Activated T-helper 1 cell treated with anti-CD3 and anti-CD28 coated beads, Interleukin-2, amount 50 U/mL, for 16 hours (primary cell): ENCODE measurements around the gene EVC2.

ENCODE experiments used
- DNase-seq, 2 donors: peaks; one replicate each; pipeline ENCODE4 v3.0.0-alpha.2; 2020; ENCODE audit warnings: low read depth in 1 of 2, low spot score in 1 of 2

Gene EVC2

DNA sequence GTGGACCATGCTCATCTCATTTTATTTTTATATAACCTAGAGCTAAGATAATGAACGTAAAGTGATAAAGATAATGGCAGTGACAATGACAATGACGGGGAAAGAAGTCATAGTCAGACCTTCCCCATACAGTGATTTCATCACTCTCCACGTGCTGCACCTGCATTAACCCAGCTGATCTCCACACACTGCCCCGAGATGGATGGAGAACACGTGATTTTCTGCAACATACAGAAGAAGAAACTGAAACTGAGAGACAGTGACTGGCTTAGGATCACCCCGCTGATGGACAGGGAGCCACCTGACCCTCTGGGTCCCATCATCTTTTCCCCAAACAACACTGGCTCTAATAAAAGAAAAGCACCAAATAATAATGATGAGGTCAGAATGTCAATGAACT, 22.0 kb downstream of the EVC2 start:
- DNase-seq: no peak

DNA sequence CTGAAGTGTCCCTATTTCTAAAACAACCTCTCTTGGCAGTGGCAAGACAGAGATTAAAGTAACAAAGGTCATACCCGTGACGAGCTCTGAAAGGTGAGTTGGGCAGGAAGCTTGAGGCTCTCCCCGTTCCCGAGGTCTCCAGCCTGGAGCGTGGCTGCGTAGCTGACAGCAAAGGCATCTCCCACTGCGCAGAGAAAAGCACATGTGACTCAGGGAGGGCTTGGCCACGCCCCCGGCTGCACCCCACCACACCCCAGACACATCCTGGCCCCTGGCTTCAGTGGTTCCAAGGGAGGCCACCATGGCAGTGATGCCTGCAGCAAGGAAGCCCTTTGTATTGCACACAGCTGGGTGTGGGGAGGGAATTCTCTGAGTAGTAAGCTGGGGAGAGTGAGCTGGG, 23.1 kb downstream of the EVC2 start:
- DNase-seq: no peak

DNA sequence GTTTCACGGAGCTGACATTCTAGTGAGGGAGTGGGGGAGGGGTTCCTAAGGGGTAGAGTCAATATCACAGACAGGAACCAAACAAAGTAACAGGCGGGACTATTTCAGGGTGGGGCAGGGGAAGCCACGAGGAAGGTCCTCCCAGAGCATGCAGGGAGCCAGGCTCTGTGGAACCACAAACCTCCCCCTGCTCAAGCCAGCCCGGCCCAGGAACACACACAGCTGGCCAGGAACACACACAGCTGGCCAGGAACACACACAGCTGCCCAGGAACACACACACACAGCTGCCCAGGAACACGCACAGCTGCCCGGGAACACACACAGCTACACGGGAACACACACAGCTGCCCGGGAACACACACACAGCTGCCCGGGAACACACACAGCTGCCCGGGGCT, 24.8 kb downstream of the EVC2 start:
- no peak for DNase-seq

DNA sequence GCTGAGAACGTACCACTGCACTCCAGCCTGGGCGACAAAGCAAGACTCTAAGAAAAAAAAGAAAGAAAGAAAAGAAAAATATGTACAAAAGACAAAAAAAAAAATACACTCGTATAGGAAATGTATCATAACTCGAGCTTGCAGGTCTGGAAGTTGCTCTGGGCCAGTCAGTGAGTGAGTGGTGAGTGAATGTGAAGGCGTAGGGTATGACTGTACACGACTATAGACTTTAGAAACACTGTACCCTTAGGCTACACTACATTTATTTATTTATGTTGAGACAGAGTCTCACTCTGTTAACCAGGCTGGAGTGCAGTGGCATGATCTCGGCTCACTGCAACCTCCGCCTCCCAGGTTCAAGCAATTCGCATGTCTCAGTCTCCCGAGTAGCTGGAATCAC, 29.4 kb downstream of the EVC2 start:
- DNase-seq: no peak

DNA sequence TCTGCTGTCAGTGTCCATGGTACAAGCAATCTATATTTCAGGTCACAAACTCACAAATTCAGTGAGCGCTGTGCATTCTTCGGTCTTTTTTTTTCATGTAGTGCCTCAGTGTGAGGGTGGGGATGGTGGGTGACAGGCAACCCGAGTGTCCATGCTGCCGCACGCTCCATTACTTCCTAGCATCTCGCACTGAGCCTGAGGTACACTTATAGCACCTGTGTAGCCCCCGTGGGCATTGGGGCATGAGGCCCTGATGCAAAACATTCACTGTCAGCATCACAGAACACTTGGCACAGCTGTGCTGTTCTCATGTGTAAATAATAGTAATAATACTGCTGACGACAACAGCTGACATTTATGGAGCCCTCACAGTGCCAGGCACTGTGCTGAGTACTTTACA, 31.6 kb downstream of the EVC2 start:
- no peak for DNase-seq

DNA sequence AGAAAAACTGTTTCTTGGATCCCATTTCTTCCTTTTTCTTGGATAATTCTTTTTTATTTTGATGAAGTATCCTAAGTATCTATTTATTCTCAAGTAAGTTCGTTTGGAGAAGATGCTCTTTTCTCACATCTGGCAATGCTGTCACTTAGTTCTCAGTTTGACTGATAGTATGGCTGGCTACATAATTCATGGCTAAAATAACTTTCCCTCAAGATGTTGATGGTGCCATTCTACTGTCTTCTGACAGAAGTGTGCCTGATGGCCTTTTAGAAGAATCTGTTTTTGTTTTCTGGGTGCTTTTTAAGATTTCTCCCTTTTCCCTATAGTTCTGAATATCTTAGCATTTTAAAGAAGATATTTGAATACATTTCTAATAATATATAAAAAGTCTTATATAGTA, 41.6 kb downstream of the EVC2 start:
- no peak for DNase-seq

DNA sequence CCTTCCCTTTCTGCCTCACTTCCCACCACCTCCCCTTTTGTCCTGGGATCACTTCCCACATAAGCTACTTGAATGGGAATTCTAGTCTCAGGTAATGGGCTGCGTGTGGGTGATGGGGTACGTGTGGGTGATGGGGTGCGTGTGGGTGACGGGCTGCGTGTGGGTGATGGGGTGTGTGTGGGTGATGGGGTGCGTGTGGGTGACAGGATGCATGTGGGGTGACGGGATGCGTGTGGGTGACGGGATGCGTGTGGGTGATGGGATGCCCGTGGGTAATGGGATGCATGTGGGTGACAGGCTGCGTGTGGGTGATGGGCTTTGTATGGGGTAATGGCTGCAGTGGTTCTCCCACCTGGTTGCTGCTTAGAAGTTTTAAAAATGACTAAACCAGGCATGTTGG, 43.6 kb downstream of the EVC2 start:
- no peak for DNase-seq

DNA sequence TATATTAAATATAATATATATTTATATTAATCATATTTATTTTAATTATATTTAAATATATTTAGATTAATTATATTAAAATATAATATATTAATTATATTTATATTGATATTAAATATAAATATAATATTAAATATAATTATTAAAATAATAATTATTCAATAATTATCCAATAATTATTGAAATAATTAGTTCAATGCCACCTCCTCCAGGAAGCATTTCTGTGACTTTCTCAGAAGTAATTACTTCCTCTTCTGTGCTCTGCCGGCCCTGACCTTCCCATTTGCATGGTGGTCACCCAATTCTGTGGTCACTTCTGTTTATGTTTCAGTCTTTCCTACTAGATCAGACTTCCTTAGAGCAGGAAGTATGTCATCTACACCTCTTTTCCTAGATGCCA, 45.8 kb downstream of the EVC2 start:
- no peak for DNase-seq

DNA sequence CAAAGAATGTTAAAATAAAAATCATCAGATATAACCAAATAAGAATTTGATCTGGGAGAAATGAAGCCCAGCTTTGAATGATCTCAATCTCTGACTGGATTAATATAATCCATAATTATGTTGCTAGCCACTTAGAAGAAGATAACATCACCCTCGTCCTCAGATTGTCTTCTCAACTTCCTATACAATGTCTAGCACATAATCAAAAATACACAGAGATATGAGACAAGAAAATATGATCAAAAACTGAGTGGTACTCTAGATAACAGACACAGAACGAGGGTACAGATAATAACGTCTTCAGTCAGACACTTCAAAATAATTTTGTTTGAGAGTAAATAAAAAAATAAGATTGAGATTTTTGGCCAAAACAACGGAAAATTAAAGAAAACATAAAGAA, 47.1 kb downstream of the EVC2 start:
- no peak for DNase-seq

DNA sequence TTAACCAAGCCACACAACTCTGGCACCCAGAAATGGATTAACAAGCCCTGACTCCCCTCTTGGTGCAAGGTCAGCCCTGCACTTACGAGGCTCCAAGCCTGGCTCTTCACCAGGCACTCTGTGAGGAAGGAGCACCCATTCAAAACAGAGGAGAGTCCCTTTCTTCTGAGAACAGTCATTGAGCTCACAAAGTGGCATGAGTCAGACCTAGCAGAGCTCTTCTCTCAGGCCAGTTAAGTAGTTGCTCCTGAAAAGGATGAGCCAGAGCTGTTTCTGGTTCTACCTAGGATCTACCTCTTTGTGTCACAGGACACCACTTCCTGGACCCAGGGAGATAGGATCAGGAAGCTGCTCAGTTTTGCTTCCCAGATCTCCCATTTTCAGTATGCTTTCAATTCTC, 48.2 kb downstream of the EVC2 start:
- DNase-seq: no peak

DNA sequence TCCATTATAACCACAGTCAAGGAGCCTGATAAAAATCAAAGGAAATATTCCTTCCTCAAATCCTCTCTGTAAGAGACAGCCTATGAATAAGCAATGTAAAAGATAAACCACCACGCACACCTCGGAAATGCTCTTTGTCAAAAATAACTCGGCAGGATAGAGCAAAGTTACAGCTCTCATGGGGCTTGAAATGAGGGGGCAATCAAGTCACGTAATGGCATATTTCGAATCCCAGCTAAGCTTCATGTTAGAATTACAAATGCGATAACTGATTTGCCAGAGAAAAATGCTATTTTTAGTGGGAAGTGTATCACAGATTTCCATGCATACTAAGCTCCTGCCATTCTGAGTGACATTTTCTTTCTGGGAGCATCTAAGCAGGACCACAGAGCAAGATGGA, 49.4 kb downstream of the EVC2 start:
- no peak for DNase-seq

DNA sequence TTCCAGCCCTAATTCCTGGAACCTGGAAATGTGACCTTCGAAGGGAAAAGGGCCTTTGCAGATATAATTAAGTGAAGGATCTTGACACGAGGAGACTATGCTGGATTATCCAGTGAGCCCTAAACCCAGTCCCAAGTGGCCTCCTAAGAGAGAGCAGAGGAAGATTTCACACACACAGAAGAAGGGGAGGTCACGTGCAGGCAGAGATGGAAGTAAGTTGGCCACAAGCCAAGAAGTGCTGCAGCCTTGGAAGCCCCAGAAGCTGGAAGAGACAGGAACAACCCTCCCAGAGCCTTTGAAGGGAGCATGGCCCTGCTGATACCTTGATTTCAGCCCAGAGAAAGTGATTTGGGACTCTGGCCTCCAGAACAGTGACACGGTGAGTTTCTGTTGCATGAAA, 51.9 kb downstream of the EVC2 start:
- DNase-seq: no peak

DNA sequence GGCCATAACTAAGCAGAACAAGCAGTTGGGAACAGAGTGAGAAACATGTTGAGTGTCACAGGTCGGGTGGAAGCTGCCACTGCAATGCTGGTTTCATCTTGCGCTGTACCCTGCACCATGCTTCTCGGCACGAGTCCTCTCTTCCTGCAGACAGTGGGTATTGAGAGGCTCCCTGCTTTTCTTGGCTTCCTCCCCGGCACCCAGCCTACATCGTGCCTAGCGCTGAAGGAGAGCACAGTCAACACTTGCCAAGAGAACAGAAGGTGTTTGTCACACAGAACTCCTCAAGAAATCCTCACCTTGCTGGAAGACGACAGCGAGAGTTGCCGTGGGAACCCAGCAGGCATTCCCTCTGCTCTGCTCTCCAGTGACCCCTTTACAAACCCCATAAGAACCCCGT, 53.6 kb downstream of the EVC2 start:
- no peak for DNase-seq

DNA sequence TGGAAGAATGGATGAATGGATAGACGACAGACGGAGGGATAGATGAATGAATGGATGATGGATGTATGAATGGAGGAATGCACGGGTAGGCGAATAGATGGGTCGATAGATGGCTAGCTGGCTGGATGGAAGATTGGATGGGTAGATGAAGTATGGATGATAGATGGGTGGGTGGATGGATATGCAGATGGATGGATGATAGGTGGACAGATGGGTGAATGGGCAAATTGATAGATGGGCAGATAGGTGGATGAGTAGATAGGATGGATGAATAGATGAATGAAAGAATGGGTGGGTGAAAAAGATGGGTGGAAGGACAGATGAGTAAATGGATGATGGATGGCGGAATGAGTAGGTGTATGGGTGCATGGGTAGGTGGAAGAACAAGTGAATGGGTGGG, 57.3 kb downstream of the EVC2 start:
- DNase-seq: no peak

DNA sequence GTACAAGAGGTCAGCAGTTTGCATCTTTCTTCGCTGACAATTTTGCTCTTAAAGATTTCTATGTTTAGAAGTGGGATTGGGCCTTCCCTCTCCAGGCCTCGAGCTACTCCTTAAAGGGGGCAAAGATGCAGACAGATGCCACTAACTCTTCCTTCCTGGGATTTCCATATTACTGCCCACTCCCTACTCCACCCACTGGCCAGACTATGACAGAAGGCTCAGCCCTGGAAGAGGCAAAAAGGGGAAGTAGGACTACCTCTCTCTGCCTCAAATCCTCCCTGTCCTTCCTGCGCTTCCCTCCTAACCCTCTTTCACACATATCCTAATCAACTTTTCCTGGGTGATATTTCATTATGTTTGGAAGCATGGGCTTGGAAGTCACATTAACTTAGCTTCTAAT, 58.3 kb downstream of the EVC2 start:
- no peak for DNase-seq

DNA sequence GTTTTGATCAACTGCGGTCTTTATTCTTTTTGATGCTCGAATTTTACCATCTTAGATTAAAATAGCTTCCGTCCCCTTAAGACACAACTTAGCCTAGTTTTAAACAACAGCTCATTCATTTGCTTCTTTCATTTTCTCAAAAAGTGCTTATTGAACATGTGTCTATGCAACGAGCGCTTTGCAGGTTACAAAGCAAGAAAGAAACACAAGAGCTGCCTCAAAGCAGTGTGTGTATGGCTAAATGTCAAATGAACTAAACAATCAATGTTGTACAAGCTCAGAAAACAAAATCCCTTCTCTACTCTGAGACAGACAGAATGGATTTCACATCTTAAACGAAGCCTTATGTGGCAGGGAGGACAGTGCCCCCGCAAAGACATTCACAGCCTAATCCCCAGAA, 61.0 kb downstream of the EVC2 start:
- DNase-seq: no peak

DNA sequence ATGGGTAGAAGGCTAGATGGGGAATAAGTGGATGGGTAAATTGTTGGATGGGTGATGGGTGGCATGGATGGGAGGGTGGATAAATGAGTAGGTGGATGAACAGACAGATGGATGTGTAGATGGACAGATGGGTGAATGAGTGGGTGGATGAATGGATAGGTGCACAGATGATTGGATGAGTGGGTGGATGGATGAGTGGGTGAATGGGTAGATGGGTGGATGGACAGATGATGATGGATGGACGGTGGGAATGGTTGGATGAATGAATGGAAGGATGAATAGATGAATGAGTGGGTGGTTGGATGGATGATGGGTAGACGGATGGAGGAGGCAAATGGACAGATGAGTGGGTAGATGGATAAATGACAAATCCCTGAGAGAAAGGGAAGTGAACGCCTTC, 68.3 kb downstream of the EVC2 start:
- DNase-seq: no peak

DNA sequence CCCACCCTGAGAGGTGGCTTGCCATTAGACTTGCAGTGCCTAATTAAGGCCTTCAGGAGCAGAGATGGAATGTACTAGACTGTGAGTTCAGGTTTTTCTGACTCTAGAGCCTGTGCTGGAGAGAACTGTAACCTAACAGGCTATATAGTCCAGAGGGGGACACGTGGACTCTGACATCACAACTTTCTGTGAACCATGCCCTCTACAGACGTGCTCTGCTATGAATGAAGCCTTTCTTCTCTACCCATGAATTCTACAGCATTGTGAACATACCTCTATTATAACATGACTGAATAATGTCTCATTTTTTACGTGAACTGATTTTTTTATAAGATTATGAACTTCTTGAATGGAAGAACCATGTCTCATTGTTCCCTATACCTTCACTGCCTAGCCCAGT, 68.8 kb downstream of the EVC2 start:
- DNase-seq: no peak

DNA sequence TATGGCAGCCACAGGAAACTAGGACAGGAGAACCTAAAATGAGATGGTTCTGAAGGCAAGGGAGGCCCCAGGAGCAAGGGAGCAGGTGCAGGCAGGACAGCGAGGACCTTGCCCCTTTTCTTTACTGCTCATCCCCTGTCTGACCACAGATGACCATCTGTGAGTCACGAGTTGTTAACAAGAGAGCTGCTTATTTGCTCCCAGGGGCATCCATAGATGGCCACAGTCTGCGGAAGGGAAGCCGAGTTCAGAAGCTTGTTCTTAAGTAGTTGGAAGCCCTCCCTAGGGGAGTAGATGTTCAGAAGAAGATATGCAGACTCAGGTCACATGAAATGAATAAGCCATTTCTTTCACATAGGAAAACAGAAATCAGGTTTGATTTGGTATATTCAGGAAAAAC, 69.4 kb downstream of the EVC2 start:
- no peak for DNase-seq

DNA sequence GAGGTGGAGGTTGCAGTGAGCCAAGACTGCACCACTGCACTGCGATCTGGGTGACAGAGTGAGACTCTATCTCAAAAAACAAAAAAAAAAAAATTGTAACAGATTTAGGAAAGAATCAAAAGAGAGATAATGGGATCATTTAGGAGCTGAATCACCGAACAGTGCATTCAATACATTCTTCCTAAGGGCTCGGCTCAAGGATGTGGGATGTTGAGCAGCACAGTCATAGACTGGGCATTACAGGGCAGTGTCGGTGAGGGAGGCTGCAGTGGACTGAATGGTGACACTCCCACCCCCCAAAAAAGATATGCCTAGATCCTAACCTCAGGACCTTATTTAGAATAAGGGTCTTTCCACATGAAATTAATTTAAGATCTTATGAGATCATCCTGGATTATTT, 70.0 kb downstream of the EVC2 start:
- no peak for DNase-seq

DNA sequence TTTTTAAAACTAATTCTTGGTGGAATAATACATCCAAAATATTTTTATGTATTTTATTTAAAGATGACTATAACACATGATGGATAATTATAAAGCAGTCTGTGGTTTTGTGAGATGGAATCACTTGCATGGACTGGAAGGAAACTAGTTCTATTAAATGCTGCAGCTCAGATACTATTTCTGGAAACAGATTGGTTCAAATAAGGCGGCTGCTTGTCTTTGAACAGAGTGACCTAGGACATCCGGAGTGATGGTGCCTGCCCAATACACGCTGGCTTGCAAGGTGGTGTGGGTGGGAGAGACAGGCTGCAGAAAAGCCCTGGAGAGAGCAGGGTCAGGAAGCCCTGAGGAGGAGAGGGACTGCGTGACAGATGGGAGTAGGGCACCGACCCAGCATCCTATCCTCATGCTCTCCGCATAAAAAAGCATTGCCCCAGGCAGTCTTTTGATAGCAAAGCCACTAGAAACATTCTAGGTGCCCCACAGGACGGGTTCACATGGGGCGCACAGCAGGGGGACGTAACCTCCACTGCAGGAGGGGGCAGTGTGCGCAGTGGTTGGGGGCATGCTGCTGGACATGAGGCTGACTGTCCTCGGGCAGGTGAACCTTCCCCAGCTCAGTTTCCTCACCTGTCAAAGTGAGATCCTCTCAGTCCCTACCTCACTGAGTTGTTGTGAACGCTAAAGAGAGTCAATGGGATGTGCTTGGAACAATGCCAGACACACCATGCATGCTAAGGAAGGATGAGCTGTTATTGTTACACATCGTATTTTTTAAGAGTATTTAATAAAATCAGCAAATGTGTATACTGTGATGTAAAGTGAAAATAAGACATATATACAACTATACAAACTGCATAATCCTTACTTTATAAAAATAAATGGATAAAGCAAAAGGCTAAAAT, 71.3 kb downstream of the EVC2 start:
- DNase-seq: no peak

DNA sequence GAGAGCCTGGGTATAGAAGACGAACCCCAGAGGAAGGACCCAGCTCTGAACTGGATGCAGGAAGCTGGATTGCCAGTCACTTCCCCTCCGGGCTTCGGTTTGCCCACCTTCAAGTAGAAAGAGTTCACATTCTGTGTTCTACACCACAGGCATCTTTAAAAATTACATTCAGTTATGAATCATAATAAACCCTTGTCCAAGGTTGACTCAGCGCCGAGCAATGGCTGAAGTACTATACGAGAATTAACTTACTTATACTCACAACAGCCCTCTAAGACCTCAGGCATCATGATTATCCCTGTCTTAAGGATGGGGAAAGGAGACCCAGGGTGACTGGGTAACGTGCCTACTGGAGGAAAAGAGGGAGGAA, 72.5 kb downstream of the EVC2 start:
- no peak for DNase-seq

DNA sequence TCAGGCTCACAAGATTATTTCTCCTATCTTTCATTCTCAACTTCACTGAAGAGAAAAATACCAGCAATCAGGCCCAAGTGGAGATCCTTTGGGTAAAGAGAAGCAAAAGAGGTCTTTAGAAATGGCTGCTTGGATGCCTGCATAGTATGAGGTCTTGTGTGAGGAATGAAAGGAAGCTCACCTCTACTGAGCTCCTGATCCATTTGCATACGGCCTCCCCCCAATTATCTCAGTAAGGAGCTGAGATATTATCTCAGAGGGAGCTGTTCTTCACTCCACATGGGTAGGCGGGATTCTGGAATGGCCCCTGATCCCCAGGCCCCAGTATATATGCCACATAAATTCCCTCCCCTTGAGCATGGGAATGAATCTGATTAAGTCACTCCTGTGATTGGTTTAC, 75.8 kb downstream of the EVC2 start:
- no peak for DNase-seq

DNA sequence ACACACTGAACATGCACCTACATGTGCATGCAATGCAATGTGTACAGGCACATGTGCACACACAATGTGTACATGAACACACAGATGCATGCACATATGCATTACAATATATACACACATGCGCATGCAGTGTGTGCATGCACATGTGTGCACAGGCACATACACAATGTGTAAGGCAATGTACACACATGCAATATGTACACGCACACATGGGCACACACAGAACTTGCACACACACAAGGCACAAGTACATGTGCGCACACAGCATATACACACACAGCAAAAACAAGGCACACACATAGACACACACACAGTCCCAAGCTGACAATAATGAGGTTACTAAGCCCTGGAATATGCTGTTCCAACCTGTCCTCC, 76.3 kb downstream of the EVC2 start:
- DNase-seq: no peak
